Bone marrow (tissue), 2 donors: ENCODE results near the gene SRRM3.
"Not testable (repeated sequence)": the region's sequence is repeated elsewhere in the genome, so short reads cannot be mapped to it uniquely, and the experiment has no call there.

Source experiments
- DNase-seq, 2 donors: peaks; one replicate each; lab custom pipeline; 2025; lab: John Stamatoyannopoulos, UW

Gene SRRM3

GRCh38 chr7:76315364-76315763 lies 113.7 kb downstream of the SRRM3 start:
- DNase-seq = no peak

- DNase-seq = no peak
Observed at GRCh38 chr7:76316984-76317781, 115.5 kb downstream of the SRRM3 start.

GRCh38 chr7:76317782-76318487 lies 116.2 kb downstream of the SRRM3 start:
- peak; percentile 70 to 91 for DNase-seq

- peak; percentile 49 to 62 for DNase-seq
Observed at GRCh38 chr7:76318488-76319353, 117.0 kb downstream of the SRRM3 start.

GRCh38 chr7:76325092-76325491 lies 123.4 kb downstream of the SRRM3 start:
- DNase-seq = no peak

GRCh38 chr7:76325811-76326210 lies 124.1 kb downstream of the SRRM3 start:
- no peak for DNase-seq

GRCh38 chr7:76326646-76327233 lies 125.0 kb downstream of the SRRM3 start:
- DNase-seq = no peak

- peak in 1 of 2 donors; percentile 99 for DNase-seq
Observed at GRCh38 chr7:76327610-76328009, 125.9 kb downstream of the SRRM3 start.

GRCh38 chr7:76328389-76328788 lies 126.7 kb downstream of the SRRM3 start:
- DNase-seq = no peak

GRCh38 chr7:76329479-76329878 lies 127.8 kb downstream of the SRRM3 start:
- no peak for DNase-seq

- DNase-seq = no peak
Observed at GRCh38 chr7:76330261-76330660, 128.6 kb downstream of the SRRM3 start.

GRCh38 chr7:76330673-76331072 lies 129.0 kb downstream of the SRRM3 start:
- no peak for DNase-seq

GRCh38 chr7:76332078-76332477 lies 130.4 kb downstream of the SRRM3 start:
- DNase-seq = no peak

GRCh38 chr7:76333511-76334101 lies 131.9 kb downstream of the SRRM3 start:
- DNase-seq = no peak

- no peak for DNase-seq
Observed at GRCh38 chr7:76334320-76334967, 132.7 kb downstream of the SRRM3 start.

- DNase-seq = not testable (repeated sequence)
Observed at GRCh38 chr7:76335417-76335816, 133.7 kb downstream of the SRRM3 start.

- DNase-seq = no peak
Observed at GRCh38 chr7:76336094-76336493, 134.4 kb downstream of the SRRM3 start.
